Neural cell (in vitro differentiated cells): ENCODE measurements around the gene TRABD2B.

Experiments
- CTCF ChIP-seq: fragments of 450-650 bp; IDR thresholded peaks from 2 replicates; pipeline ENCODE4 v1.5.1; 2014; ENCODE audit warnings: antibody characterized with exemption, mild to moderate bottlenecking, moderate library complexity; ENCODE audit not compliant: poor library complexity, severe bottlenecking
- EP300 ChIP-seq: fragments of 450-650 bp; conservative IDR thresholded peaks from 2 replicates; pipeline ENCODE4 v1.6.1; 2014; ENCODE audit warnings: antibody characterized with exemption, mild to moderate bottlenecking, moderate library complexity; ENCODE audit not compliant: poor library complexity, severe bottlenecking
- EZH2 ChIP-seq: fragments of 200-600, 300-800 bp; shearing (Covaris generic), sonication (generic); IDR thresholded peaks from 2 replicates; pipeline ENCODE4 v1.6.1; 2014; ENCODE audit warnings: antibody characterized with exemption, low read length, borderline replicate concordance, mild to moderate bottlenecking; ENCODE audit not compliant: insufficient read depth, poor library complexity, severe bottlenecking
- MXI1 ChIP-seq: fragments of 450-650 bp; conservative IDR thresholded peaks from 2 replicates; pipeline ENCODE4 v1.6.1; 2014; ENCODE audit warnings: antibody characterized with exemption, mild to moderate bottlenecking; ENCODE audit not compliant: poor library complexity, severe bottlenecking
- POLR2AphosphoS5 ChIP-seq: IDR thresholded peaks from 2 replicates; pipeline ENCODE4 v1.6.1; 2012
- RAD21 ChIP-seq: fragments of 450-650 bp; conservative IDR thresholded peaks from 2 replicates; pipeline ENCODE4 v1.6.1; 2014; ENCODE audit warnings: antibody characterized with exemption, mild to moderate bottlenecking, moderate library complexity
- REST ChIP-seq: IDR thresholded peaks from 2 replicates; pipeline ENCODE4 v1.6.1; 2012; ENCODE audit warnings: borderline replicate concordance
- SMC3 ChIP-seq: fragments of 450-650 bp; conservative IDR thresholded peaks from 2 replicates; pipeline ENCODE4 v1.6.1; 2014; ENCODE audit warnings: antibody characterized with exemption, mild to moderate bottlenecking, moderate library complexity; ENCODE audit not compliant: poor library complexity
- TAF1 ChIP-seq: IDR thresholded peaks from 2 replicates; pipeline ENCODE4 v1.6.1; 2012; ENCODE audit warnings: low read depth

DNA sequence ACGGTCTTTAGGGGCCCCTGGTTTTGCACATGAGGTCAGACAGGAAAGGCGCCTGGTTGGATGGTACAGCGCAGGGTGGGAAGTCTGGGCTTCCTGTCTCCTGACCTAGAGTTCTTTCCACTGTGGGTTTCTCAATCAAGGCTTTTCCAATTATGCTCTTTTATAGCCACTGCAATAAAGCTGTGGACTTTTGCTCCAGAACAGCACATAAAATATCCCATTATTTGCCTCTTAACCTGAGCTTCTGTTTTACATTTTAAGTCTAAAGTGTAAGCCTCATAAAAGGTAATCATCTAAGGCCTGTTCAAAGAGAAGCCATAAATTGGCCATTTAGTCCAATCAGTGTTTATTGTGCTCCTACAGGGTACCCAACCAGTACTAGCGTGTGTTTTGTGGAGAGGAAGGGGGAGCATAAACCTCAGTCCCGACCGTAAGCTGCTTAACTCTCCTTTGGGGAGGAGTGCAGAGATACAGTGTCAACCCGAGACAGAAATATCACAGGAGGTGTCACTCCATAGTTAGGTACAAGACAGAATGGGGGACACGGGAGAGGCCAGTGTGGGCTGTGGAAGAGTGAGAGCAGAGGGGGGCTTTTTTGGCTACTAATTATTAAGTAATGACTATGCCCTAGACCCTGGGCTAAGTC, 270.0 kb downstream of the TRABD2B start:
- TF ChIP-seq TAF1: no peak
- no peak for TF ChIP-seq CTCF
- TF ChIP-seq EZH2: no peak
- TF ChIP-seq REST: no peak
- TF ChIP-seq MXI1: no peak
- no peak for TF ChIP-seq POLR2AphosphoS5
- TF ChIP-seq RAD21: no peak
- TF ChIP-seq EP300: no peak
- no peak for TF ChIP-seq SMC3
